Measurements from ENCODE around the gene PPP3CB. TPM values are rescaled to one million over a fixed set of nuclear protein-coding genes. Genes with fewer than 3 reads are reported as not detected.
A peak's percentile ranks its signal among the peaks of the same experiment; 100 is the strongest.

Gene PPP3CB
- total RNA-seq, 1 experiment from 2014 or later = 34.0 TPM

DNA sequence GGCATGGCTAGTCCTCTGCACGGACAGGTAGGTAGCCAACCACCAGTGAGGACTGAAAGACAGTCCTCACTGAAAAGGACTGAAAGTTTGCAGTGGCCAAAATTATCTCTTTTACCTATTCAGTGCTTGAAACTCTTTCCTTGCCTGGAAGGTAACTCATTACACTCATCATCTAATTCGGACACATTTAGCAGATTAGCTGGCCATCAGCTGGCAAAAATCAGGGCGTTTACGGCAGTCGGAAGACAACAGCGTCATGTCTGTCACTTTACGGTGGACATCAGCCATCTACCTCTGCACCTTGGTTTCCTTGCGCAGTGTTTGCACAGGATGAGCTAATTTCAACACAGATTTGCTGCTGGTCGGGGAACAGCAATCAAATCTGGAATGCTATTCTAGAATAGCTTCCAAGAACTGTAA, 82.7 kb downstream of the PPP3CB start:
- Histone ChIP-seq H3K4me2 (peak overlapping the region; percentile 92), H3K9me3 (ENCODE audit: insufficient read depth, low read depth) (no peaks in the 10 kb centered on the region), H3K27me3 (ENCODE audit: insufficient read depth, low read depth) (no peaks in the 10 kb centered on the region), H3K4me3 (peak overlapping the region; percentile 84), H3K27ac (peak overlapping the region; percentile 89), H3F3A (ENCODE audit: insufficient read depth, low read depth) (peaks cover 34% of the 10 kb centered on the region; the same call in 1 of the 2 replicates), H3K79me2 (ENCODE audit: low read depth) (peaks cover 56% of the 10 kb centered on the region), H4K20me1 (ENCODE audit: insufficient read depth) (peaks cover 37% of the 10 kb centered on the region), H3K4me1 (replicated peaks; ENCODE audit: insufficient read depth) (peaks cover 45% of the 10 kb centered on the region), H3K36me3 (ENCODE audit: low read depth) (peaks cover 9% of the 10 kb centered on the region; the same call in 1 of the 2 replicates), H2AFZ (peak overlapping the region; percentile 90), H3K9me2 (ENCODE audit: insufficient read depth) (no peaks in the 10 kb centered on the region)
- CTCF ChIA-PET = no interaction called here
- POLR2A ChIA-PET (ENCODE audit: unreplicated experiment) = interaction anchor here (0.5 to 0.8 kb wide), 3 partner anchors 11 to 83 kb away, joined by 3 to 8 read pairs (median 5); partner anchors contain the start of gene PPP3CB
- intact Hi-C loops (cut with micrococcal nuclease; ENCODE audit: unreplicated experiment) = loop anchor here (2.0 kb wide), 1 partner anchor 166 kb away; the partner anchor contains the start of gene DNAJC9
- BruUV-seq (replicated peaks) = no TSS peak
- peak; percentile 48 to 76 for DNase-seq
- TF ChIP-seq, protein P1, sequence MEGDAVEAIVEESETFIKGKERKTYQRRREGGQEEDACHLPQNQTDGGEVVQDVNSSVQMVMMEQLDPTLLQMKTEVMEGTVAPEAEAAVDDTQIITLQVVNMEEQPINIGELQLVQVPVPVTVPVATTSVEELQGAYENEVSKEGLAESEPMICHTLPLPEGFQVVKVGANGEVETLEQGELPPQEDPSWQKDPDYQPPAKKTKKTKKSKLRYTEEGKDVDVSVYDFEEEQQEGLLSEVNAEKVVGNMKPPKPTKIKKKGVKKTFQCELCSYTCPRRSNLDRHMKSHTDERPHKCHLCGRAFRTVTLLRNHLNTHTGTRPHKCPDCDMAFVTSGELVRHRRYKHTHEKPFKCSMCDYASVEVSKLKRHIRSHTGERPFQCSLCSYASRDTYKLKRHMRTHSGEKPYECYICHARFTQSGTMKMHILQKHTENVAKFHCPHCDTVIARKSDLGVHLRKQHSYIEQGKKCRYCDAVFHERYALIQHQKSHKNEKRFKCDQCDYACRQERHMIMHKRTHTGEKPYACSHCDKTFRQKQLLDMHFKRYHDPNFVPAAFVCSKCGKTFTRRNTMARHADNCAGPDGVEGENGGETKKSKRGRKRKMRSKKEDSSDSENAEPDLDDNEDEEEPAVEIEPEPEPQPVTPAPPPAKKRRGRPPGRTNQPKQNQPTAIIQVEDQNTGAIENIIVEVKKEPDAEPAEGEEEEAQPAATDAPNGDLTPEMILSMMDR (conservative IDR thresholded peaks at IDR 0.05) = no peak
- TF ChIP-seq EZH2 (IDR thresholded peaks at IDR 0.05; ENCODE audit: low read depth) = no peak

DNA sequence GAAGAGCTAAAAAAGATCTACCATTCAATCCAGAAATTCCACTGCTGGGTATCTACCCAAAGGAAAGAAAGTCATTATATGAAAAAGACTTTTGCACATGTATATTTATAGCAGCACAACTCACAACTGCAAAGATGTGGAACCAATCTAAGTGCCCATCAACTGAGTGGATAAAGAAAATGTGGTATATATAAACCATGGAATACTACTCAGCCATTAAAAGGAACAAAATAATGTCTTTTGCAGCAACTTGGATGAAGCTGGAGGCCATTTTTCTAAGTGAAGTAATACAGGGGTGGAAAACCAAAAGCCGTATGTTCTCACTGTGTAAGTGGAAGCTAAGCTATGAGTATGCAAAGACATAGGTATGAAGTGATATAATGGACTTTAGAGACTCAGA, 84.9 kb downstream of the PPP3CB start:
- ChIA-PET CTCF (no interaction called here), POLR2A (ENCODE audit: unreplicated experiment) (no interaction called here)
- H3K9me3 ChIP-seq (ENCODE audit: insufficient read depth, low read depth) = no peaks in the 10 kb centered on the region
- no peaks in the 10 kb centered on the region for H3K27me3 ChIP-seq (ENCODE audit: insufficient read depth, low read depth)
- DNase-seq = no peak
- BruUV-seq (replicated peaks) = no TSS peak
- H3K4me1 ChIP-seq (replicated peaks; ENCODE audit: insufficient read depth) = peaks cover 49% of the 10 kb centered on the region
- peaks cover 25% of the 10 kb centered on the region for H3K36me3 ChIP-seq (ENCODE audit: low read depth)
- H4K20me1 ChIP-seq (ENCODE audit: insufficient read depth) = peaks cover 59% of the 10 kb centered on the region
- peaks cover 78% of the 10 kb centered on the region for H3K79me2 ChIP-seq (ENCODE audit: low read depth)
- TF ChIP-seq EZH2 (IDR thresholded peaks at IDR 0.05; ENCODE audit: low read depth) = no peak
- TF ChIP-seq, protein P1 (conservative IDR thresholded peaks at IDR 0.05) = no peak
- H3K9me2 ChIP-seq (ENCODE audit: insufficient read depth) = no peaks in the 10 kb centered on the region
- H3K4me3 ChIP-seq = no peak overlapping the region
- H3K4me2 ChIP-seq = no peak overlapping the region
- H3F3A ChIP-seq (ENCODE audit: insufficient read depth, low read depth) = peaks cover 34% of the 10 kb centered on the region; the same call in 1 of the 2 replicates
- intact Hi-C loops (cut with micrococcal nuclease; ENCODE audit: unreplicated experiment) = no loop called here
- H2AFZ ChIP-seq = no peak overlapping the region
- H3K27ac ChIP-seq = no peak overlapping the region

DNA sequence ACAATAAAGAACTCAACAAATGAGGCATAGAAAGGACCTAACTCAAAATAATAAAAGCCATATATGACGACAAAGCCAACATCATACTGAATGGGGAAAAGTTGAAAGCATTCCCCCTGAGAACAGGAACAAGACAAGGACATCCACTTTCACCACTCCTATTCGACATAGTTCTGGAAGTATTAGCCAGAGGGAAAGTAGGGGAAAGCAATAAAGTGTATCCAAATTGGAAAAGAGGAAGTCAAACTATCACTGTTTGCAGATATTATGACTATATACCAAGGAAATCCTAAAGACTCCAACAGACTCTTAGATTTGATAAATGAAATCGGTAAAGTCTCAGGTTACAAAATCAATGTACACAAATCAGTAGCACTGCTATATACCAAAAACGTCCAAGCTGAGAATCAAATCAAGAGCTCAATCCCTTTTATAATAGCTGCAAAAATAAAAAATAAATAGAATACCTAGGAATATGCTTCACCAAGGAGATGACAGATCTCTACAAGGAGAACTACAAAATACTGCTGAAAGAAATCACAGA, 86.8 kb downstream of the PPP3CB start:
- no peaks in the 10 kb centered on the region for H3K9me3 ChIP-seq (ENCODE audit: insufficient read depth, low read depth)
- H3K36me3 ChIP-seq (ENCODE audit: low read depth) = peaks cover 25% of the 10 kb centered on the region

More for the DNA sequence above, 86.8 kb downstream of the PPP3CB start:
- Histone ChIP-seq H3K4me1 (replicated peaks; ENCODE audit: insufficient read depth) (peaks cover 38% of the 10 kb centered on the region), H2AFZ (no peak overlapping the region), H4K20me1 (ENCODE audit: insufficient read depth) (peaks cover 72% of the 10 kb centered on the region), H3F3A (ENCODE audit: insufficient read depth, low read depth) (peaks cover 18% of the 10 kb centered on the region; the same call in 1 of the 2 replicates), H3K27ac (no peak overlapping the region), H3K79me2 (ENCODE audit: low read depth) (peaks cover 96% of the 10 kb centered on the region), H3K4me3 (no peak overlapping the region), H3K27me3 (ENCODE audit: insufficient read depth, low read depth) (no peaks in the 10 kb centered on the region), H3K9me2 (ENCODE audit: insufficient read depth) (no peaks in the 10 kb centered on the region), H3K4me2 (peak overlapping the region; percentile 8; the same call in 1 of the 2 replicates)
- BruUV-seq (replicated peaks) = no TSS peak
- ChIA-PET POLR2A (ENCODE audit: unreplicated experiment) (no interaction called here), CTCF (no interaction called here)
- no peak for DNase-seq
- intact Hi-C loops (cut with micrococcal nuclease; ENCODE audit: unreplicated experiment) = no loop called here
- TF ChIP-seq, protein P1 (conservative IDR thresholded peaks at IDR 0.05) = no peak
- no peak for TF ChIP-seq EZH2 (IDR thresholded peaks at IDR 0.05; ENCODE audit: low read depth)

Data from PC-9 (cell line).